COLO668 (cell line): Measurements from ENCODE around the gene RAI14.
A peak's percentile ranks its signal among the peaks of the same experiment; 100 is the strongest.

Experiments used
- DNase-seq: peaks from one replicate; lab custom pipeline; 2025; ENCODE audit not compliant: unreplicated experiment; lab: John Stamatoyannopoulos, UW

Gene RAI14

GRCh38 chr5:34844106-34844505 lies 188.0 kb downstream of the RAI14 start:
- no peak for DNase-seq

GRCh38 chr5:34844999-34845398 lies 188.9 kb downstream of the RAI14 start:
- DNase-seq = no peak

- no peak for DNase-seq
These were observed 190.9 kb downstream of the RAI14 start for GRCh38 chr5:34847056-34847455.

DNA sequence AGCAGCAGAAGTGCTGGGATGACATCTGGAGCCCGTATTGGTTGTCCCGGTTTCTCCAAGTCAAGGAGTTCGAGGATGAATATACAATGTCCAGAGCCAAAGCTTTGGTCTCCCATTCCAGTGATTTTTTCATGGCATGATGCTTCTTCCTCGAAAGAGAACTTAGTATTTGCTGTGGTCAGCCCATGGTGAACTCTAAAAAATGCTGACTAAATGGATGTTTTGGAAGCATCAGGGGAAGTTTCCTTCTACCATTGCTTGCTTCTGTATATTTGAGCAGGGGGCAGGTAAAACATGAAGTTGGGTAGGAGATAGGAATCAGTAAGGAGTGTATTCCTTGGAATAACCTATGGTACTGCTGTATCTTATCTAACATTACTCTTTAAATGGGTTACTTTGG lies 191.4 kb downstream of the RAI14 start:
- no peak for DNase-seq

- DNase-seq = no peak
These were observed 192.1 kb downstream of the RAI14 start for GRCh38 chr5:34848230-34848629.

DNA sequence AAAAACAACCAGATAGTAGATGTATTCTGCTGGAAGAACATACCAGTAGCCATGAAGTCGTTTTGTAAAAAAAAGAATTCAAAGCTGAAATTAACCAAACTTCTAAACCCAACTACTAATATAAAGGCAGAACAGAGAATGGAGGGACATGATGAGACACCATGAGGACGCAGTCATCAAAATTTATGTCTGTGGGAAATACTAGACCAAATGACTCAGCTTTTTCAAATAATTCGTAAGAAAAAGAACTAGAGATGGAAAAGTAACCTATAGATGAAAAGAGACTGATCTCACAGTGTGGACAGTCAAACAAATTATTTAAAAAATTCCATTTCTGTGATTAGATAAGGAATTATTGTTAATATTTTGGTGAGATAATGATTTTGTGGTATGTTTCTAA lies 193.1 kb downstream of the RAI14 start:
- DNase-seq = no peak

DNA sequence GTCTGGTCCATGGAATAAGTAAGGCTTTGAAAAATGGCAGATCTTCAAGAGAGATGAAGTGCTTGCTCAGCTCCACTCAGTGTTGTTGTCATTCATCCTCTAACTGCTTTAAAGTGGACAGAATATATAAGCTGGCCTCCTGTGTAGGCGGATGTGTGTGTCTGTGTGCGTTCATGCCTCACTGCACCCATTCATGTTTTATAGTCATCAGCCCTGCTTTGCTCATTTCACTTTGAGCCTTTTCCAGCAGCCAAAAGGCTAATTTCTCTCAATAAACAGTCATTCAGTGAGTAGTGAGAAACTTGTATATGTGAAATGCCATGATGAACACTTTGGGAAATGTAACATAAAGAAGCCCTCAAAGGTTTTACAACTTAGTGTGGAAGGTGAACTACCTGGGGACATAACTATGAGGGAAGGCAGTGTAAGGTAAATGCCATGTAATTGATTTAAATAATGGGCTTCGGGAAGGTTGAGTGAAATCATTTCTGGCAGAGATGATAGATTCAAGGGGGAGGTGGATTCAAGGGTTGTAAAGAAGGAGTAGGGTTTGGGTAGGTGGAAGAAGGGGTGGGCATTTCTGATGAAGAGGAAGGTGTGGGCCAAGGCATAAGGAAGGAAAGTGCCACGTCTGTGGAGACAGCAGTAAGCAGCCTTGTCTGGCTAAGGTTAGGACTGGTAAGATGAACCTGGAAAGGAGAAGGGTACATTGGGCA lies 198.5 kb downstream of the RAI14 start:
- peak; percentile 79 for DNase-seq

DNA sequence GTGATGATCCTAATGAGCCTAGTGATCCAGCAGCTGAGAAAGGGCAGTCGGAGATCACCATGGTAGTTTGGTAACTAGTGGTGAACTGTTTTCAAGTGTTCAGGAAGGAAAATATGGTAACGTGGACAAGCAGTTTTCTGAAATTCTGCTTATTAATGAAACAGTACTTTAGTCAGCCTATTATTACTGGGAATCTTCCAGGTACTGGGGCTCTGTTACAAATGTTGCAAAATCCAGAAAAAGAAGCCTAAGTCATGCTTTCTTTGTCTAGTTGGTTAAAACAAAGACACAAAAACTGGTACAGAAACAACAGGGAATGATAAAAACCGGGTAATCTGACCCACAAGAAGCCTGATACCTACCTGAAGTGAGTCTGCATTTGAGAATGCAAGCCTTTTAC lies 201.0 kb downstream of the RAI14 start:
- DNase-seq = no peak

GRCh38 chr5:34857894-34858293 lies 201.8 kb downstream of the RAI14 start:
- DNase-seq = no peak

GRCh38 chr5:34858790-34859189 lies 202.7 kb downstream of the RAI14 start:
- no peak for DNase-seq

GRCh38 chr5:34859253-34859652 lies 203.1 kb downstream of the RAI14 start:
- DNase-seq = no peak

DNA sequence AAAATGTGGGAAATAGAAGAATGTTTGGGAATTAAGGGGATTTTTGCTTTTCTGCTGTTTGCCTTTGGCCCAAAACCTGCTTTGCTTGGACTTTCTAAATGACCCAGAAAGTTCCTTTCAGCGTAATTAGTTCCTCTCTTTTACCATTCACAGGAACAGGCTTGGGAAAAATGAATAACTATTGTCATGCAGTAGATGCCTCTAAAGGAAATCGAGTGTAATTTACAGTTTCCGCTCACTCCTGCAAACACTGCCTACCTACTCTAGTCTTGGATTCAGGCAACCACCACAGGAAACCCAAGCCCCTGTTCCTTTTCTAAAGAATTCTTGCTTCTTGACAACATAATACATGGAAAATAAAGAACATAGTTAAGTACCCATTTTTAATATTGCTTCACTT lies 207.8 kb downstream of the RAI14 start:
- no peak for DNase-seq

- no peak for DNase-seq
These were observed 209.0 kb downstream of the RAI14 start for GRCh38 chr5:34865091-34865490.

- no peak for DNase-seq
These were observed 210.9 kb downstream of the RAI14 start for GRCh38 chr5:34866989-34867471.

GRCh38 chr5:34867660-34868059 lies 211.5 kb downstream of the RAI14 start:
- DNase-seq = no peak

DNA sequence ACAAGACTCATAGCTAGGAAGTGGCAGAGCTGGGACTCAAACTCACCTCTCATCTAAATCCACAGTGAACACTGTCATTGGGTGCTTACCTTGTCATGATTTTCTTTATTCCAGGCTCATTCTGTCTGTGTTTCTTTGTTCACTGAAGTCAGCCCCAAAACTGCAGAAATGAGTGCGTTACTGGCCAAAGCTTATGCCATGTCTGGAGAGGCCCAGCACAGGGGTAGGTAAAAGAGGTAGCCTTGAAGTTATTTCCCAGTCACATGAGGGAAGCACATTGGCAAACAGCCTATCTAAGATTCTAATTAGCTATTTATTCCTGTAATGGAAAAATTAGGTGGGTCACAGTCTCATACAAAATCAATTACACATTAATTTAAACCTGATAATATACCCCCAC lies 212.7 kb downstream of the RAI14 start:
- DNase-seq = no peak

DNA sequence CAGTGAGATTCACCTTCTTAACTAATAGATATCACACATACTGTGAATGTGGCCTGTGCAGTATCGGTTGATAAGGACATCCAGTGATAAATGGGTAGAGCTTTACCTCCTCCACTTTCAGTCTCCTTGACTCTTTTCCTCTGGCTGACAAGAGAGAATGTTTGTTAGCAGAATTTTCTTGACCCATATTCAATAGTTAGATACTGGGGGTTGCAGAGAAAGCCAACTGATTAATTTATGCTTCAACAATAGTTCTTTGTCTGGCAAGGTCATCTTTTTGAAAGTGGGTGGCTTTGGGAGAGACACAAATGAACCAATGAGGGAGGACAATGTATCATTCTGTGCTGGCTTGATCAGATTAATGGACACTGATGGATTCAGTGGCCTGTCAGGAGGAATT lies 213.1 kb downstream of the RAI14 start:
- DNase-seq = no peak

DNA sequence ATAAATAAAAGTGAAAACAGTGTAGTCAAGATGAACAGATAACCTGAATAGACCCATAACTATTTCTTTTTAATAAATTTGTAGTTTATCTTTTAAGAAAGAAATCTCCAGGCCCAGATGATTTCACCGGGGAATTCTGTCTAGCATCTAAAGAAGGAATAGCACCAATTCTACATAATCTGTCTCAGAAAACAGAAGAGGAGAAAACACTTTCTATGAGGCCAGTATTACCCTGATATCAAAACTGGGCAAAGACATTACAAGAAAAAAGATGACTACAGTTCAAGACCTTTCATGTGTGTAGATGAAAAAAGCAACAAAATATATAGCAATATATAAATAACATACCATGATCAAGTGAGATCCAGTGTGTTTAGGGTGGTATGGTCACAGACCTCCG lies 214.3 kb downstream of the RAI14 start:
- DNase-seq = no peak

GRCh38 chr5:34876275-34876674 lies 220.1 kb downstream of the RAI14 start:
- DNase-seq = no peak

DNA sequence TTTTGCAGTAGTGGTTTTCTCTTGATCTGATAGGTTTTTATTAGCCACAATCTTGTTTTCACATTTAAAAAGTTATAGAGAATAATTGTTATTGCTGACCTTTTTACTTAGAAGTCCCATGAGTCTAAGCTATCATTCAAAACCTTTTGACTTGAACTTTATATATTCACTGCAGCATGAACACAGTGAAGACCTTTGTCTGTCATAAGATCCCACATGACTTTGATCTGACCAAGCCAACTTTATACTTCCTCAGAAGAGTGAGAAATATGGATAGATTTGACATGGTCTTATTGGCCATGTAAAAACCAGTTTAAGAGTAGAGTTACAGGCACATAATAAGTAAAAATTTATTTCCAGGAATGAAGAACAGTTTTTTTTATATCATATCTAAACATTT lies 225.1 kb downstream of the RAI14 start:
- DNase-seq = no peak
